GM12873 (cell line): ENCODE measurements around the gene SLC25A21.

Source experiments
- CTCF ChIP-seq: IDR thresholded peaks from 2 replicates; pipeline ENCODE4 v1.5.1; 2012; ENCODE audit warnings: low read depth, mild to moderate bottlenecking, moderate library complexity, low read length, control low read depth; ENCODE audit not compliant: insufficient read depth; ENCODE audit errors: missing control alignments

The SLC25A21 gene

GRCh38 chr14:37098132-37098531, 74.3 kb downstream of the SLC25A21 start:
- no peak for TF ChIP-seq CTCF

- no peak for TF ChIP-seq CTCF
These were observed 77.9 kb downstream of the SLC25A21 start for GRCh38 chr14:37094502-37094901.

GRCh38 chr14:37093364-37093763, 79.0 kb downstream of the SLC25A21 start:
- TF ChIP-seq CTCF = no peak

GRCh38 chr14:37091651-37092050, 80.8 kb downstream of the SLC25A21 start:
- no peak for TF ChIP-seq CTCF

GRCh38 chr14:37090026-37090425, 82.4 kb downstream of the SLC25A21 start:
- TF ChIP-seq CTCF = no peak

GRCh38 chr14:37089410-37089809, 83.0 kb downstream of the SLC25A21 start:
- TF ChIP-seq CTCF = no peak

- TF ChIP-seq CTCF = no peak
These were observed 83.8 kb downstream of the SLC25A21 start for GRCh38 chr14:37088356-37089215.
